NOMO-1 treated with dmso at 0.1 percent for 144 hours (cell line): Measurements from ENCODE around the gene SSBP2.
"Not testable (repeated sequence)": the region's sequence is repeated elsewhere in the genome, so short reads cannot be mapped to it uniquely, and the experiment has no call there.

Experiments
- DNase-seq: peaks from one replicate; lab custom pipeline; 2025; ENCODE audit not compliant: unreplicated experiment; lab: John Stamatoyannopoulos, UW

SSBP2 gene

DNA sequence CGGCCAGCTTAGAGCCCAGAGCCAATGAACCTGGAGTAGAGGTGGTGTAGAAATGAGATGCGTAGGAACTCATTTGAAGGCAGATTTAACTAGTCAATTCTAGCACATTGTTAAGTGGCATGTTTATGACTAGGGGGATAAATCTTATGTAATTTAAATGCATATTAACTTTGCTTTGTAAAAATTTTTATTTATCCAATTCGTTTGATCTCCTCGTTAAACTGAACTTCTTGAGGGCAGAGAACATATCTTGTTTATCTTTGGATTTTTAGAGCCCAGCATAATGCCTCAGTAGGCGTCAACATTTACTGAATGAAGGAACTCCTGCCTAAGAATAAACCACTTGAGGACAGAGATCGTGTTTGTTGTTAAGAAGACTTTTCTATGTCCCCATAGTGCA, 315.9 kb downstream of the SSBP2 start:
- DNase-seq = no peak

GRCh38 chr5:81429985-81430384, 320.9 kb downstream of the SSBP2 start:
- no peak for DNase-seq

GRCh38 chr5:81429363-81429762, 321.5 kb downstream of the SSBP2 start:
- no peak for DNase-seq

- no peak for DNase-seq
These were observed 322.0 kb downstream of the SSBP2 start for GRCh38 chr5:81428861-81429260.

DNA sequence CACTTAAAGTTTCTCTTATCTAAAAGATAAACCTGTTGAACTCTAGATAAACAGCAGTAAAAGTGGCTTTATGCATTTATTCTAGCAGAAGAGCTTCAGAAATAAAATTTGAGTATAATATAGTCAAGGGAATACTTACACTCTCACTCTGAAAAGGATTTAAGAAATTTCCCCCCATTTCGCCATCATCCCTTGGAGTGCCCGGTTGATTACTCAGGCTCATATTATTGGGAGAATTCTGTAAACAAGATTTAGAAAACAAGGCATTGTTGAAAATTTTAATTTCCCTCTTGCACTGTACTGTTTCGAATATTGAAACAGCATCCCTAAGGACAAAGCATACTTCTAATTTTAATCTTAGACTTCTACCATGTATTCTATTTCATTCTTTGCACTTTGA, 322.5 kb downstream of the SSBP2 start:
- DNase-seq = no peak

DNA sequence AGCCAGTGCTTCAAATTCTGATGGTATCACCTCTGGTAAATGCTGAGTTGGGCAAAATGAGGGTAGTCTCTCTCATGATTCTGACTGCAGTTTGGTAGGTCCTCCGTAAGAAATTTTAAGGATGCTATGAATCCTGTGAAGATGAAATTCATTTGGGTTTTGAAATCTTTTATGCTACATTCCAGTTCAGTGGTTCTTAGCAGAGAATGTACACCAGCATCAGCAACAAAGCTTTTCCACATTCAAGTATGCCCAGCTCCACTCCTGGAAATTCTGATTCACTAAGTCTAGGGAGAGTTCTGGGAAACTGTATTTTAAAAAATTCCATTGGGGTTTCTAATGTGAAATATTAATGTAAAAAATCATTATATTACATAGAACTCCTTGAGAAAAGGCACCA, 323.3 kb downstream of the SSBP2 start:
- DNase-seq = no peak

DNA sequence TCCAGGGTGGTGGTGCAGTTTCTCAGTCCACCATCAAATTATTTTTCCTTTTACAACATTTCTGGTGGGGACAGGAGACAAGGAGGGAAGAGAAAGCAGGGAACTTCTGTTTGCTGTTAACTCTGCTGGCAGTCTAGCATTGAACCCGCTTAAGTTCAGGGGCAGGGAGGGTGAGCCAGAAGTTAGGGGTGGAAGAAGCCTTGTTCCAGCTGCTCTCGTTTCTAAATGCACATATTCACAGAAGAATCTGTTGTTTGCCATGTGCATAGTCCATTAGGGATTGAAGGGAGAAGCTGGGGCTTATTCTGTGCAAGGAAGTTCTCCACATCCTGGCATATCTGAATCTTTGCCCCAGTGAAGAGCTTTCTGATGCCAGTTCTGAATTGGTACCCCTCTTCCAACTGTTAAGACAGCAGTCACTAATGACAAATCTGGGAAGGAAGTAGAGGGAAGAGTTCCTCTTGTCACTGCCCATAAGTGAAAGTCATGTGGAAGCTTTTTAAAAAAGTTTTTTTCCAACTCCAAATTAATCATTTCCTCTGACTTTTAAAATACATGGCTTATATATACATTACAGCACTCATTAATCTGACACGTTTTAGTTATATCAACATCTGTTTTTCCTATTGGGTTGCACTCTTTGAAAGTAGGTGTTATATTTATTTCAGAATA, 324.4 kb downstream of the SSBP2 start:
- DNase-seq = no peak

- DNase-seq = no peak
These were observed 325.3 kb downstream of the SSBP2 start for GRCh38 chr5:81425569-81425968.

DNA sequence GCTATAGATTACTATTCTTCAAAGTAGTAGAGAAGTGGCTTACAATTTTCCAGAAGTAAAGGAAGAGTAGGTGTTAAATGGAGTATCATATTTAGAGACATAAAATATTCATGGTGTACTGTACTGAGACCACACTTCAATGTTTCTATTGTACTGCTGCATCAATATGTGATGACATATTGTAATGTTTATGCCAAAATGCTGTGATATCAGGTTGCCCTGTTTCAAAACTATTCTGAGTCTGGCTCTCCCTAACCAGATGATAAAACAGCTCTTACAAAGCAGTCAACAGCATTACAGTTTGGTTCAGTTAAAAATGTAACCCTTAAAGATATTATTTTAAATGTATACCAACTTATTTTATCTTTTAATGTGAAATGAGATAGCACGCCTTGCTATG, 326.2 kb downstream of the SSBP2 start:
- DNase-seq = no peak

DNA sequence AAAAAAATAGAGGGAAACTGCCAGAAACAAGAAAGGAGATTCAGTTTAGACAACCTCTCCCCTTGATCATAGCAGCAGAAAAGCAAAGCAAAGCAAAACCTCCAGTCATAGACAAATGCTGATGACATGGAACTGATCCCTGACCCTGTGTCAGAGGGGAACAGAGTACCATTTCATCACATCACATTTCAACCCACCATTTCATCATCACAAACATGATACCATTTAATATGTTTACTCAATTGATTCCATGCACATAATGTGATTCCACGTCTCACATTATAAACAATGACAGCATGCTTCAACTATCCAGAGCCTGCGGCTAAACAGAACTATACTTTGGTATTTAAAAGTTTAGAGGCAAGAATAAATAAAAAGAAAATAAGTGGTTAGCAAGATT, 328.2 kb downstream of the SSBP2 start:
- no peak for DNase-seq

DNA sequence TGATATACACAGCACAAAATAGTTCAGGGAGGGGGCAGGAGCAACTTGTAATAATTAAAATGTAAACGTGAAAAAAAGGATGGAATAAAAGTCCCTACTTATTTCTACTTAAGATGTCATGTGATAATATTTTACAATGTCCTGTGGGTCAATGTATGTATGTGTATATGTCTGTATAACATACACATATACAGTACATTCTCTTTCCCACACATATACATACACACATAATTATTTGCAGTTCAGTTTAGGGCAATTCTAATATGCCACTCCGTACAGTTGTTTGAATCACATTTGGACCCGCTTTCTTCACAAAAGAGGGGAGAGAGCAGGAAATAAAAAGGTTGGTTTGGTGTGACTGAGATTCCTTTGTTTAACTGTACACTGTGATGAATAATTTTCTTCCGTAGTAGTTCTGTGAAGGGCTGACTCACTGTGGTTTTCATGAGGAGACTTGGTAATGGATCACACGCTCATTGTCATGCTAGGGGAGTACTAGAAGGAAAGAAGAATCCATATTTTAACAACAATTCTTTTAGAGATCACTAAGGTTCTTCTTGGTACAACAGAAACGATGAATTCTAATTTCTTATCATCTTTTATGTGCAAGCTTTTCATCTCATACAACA, 330.7 kb downstream of the SSBP2 start:
- peak; percentile 5 for DNase-seq

GRCh38 chr5:81418606-81419005, 332.3 kb downstream of the SSBP2 start:
- no peak for DNase-seq

GRCh38 chr5:81417052-81417451, 333.8 kb downstream of the SSBP2 start:
- no peak for DNase-seq

DNA sequence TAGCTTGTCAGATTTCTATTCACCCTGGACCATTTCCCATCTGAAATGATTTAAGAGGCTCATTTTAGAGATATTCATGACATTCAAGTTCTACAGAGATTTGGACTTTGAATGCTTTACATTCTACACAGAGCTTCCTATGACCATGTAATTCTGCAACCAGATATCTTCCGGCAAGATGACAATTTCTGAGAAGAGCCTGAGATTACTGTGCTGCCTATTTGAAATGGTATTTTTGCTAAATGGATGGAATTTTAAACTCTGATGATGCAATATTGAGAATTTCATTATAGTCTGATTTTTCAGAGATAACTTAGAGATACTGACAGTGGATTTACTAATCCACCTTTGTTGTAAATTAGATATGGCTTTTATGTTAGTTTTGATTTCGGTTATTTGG, 341.0 kb downstream of the SSBP2 start:
- no peak for DNase-seq

GRCh38 chr5:81409361-81409760, 341.5 kb downstream of the SSBP2 start:
- no peak for DNase-seq

DNA sequence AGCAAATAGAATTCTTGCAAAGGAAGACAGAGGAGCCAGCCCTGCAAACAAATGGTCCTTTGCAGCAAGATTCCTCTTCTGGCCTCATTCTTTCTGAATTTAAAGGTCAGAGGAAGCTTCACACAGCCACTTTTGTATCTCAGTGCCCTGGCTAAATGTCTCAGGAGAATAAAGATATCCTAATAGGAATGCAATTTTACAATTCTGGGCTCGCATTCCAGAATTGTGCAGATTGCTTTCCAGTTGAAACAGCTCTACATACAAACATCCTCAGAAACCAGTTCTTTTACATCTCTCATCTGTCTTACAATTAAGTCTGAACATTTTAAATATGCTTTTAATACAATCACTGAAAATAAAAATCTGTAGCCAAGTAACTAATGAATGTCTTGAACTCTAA, 342.4 kb downstream of the SSBP2 start:
- no peak for DNase-seq

GRCh38 chr5:81407811-81408210, 343.1 kb downstream of the SSBP2 start:
- DNase-seq = not testable (repeated sequence)

DNA sequence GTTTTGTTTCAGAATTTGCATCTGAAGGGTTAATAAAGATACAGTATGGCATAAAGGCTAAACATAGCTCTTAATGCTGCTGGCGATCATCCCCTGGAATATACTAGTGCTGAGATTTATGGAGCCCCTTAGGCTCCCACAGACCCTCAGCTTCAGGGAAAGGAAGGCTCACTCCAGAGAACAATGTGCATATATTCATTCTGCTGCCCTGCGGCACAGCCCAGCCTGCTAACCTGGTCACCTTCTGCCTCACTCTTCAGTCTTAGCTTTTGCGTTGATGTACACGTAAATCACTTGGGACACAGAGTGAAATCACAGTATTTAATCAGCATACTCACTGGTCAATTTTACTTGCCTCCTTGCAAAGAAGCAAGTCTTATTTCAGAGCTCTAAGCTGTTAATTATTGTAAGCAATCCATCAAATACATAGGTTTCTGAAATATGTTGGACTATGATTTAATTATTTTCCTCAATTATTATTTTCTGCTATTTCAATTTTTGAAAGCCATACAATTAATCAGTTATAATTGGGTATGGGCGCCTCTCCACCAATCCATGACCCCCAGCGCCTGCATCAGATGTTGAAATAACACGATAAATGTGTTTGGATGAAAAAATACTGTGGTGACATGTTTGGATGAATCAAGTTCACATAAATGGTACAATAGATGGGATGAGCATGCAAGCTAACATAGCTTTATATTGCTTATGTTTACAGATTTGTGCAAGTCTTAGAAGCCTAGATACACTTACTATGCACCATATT, 345.6 kb downstream of the SSBP2 start:
- no peak for DNase-seq

DNA sequence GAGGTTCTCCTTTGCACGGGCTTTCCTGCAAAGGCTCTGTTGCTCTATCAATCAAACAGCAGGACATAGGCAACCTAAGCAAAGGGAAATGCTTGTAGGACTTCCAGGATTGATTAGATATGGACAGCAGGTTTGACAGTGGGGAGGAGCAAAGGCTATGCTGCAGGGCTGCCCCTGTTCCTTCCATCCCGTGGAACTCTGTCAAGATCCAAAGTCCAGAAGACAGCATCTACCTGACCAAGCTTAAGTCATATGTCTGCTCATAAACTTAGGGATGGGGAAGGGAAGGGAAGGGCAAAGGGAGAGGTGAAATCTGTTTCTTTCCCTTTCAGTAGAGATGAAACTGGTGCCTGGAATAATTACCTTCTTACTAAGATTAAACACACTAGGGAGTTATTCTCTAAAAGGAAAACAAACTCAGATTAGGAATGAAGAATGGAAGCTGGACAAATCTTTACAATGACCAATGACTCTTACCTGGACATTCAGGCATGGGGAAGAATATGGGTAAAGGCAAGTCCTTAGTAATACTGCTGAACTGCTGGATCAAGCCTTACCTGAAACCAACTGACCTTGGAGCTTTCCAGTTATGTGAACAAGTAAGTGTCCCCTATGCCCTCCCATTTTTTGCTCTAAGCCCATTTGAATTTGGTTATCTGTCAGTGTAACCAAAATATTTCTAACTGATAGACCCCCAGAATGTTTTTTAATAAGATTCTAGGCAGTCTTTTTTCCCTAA, 348.5 kb downstream of the SSBP2 start:
- DNase-seq = no peak

DNA sequence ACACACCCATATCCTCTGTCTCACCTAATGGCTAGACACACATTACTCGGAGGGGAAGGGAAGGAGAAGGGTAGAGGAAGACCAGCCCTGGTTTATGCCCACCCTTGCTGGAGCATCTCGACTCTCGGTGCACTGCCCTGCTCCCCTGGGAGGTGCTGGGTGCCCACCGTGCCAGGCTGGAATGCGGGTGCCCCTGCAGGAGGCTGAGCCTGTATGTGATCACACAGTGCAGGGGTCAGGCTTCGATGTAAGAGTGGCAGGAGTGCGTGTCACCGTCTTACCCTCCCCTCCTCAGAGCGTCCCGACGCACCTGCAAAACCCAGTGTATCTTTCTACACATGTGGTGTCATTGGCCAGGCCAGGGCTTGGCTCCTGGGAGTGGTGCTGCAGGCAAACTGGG, 349.6 kb downstream of the SSBP2 start:
- DNase-seq = no peak

DNA sequence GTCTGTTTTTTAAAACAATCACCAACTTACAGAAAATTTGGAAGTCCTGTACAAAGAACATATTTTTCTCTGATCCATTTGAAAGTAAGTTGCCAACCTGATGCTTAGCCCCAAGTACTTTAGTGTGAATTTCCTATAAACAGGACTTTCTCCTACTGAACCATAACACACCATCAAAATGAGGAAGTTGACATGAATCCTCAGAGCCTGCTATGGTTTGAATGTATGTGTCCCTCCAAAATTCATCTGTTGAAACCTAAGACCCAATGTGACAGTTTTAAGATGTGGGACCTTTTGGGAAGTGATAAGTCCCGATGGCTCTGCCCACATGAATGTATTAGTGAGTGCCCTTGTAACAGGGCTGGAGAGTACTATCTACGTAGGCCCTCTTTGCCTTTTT, 350.5 kb downstream of the SSBP2 start:
- DNase-seq = no peak

- DNase-seq = no peak
These were observed 352.2 kb downstream of the SSBP2 start for GRCh38 chr5:81398741-81399140.
